Neural cell (in vitro differentiated cells): Measurements from ENCODE around the gene ANKFN1. TPM values are rescaled to one million over a fixed set of nuclear protein-coding genes. Genes with fewer than 3 reads are reported as not detected.
"Not testable (repeated sequence)": the region's sequence is repeated elsewhere in the genome, so short reads cannot be mapped to it uniquely, and the experiment has no call there.

Experiments used
- H2AFZ ChIP-seq: fragments of 200-600, 300-800 bp; sonication (generic), shearing (Covaris generic); 2 replicates; pipeline ENCODE4 v1.6.0; 2014; ENCODE audit warnings: low read depth, mild to moderate bottlenecking, antibody characterized with exemption, low read length, moderate library complexity
- H3F3A ChIP-seq: fragments of 200-600 bp; shearing (Covaris generic); 2 replicates; pipeline ENCODE4 v1.6.1; 2016; ENCODE audit warnings: mild to moderate bottlenecking, moderate library complexity, mixed read lengths, antibody characterized with exemption, low read length; ENCODE audit not compliant: insufficient read depth, poor library complexity, severe bottlenecking
- H3K27ac ChIP-seq: fragments of 200-600, 300-800 bp; sonication (generic), shearing (Covaris generic); 2 replicates; pipeline ENCODE4 v1.5.1; 2014; ENCODE audit warnings: mild to moderate bottlenecking, low read length, moderate library complexity
- H3K27me3 ChIP-seq: fragments of 300-800, 200-600 bp; sonication (generic), shearing (Covaris generic); 2 replicates; pipeline ENCODE4 v1.6.0; 2014; ENCODE audit warnings: mild to moderate bottlenecking, low read depth, low read length, moderate library complexity; ENCODE audit not compliant: insufficient read depth
- H3K36me3 ChIP-seq: fragments of 300-800, 200-600 bp; sonication (generic), shearing (Covaris generic); 2 replicates; pipeline ENCODE4 v1.5.1; 2014; ENCODE audit warnings: mild to moderate bottlenecking, antibody characterized with exemption, low read length, moderate library complexity; ENCODE audit not compliant: insufficient read depth
- H3K4me2 ChIP-seq: fragments of 300-800, 200-600 bp; sonication (generic), shearing (Covaris generic); 2 replicates; pipeline ENCODE4 v1.6.0; 2014; ENCODE audit warnings: mild to moderate bottlenecking, low read length
- H3K4me3 ChIP-seq: fragments of 300-800, 200-600 bp; sonication (generic), shearing (Covaris generic); 2 replicates; pipeline ENCODE4 v1.5.1; 2014; ENCODE audit warnings: mild to moderate bottlenecking, low read length, moderate library complexity
- H3K79me2 ChIP-seq: fragments of 200-600 bp; shearing (Covaris generic); replicated peaks from 2 replicates; pipeline ENCODE4 v1.6.0; 2014; ENCODE audit warnings: mild to moderate bottlenecking, low read length, moderate library complexity; ENCODE audit not compliant: insufficient read depth
- H3K9ac ChIP-seq: fragments of 300-800, 200-600 bp; sonication (generic), shearing (Covaris generic); 2 replicates; pipeline ENCODE4 v1.6.1; 2016; ENCODE audit warnings: mild to moderate bottlenecking, low read length, mixed read lengths
- H3K9me2 ChIP-seq: fragments of 200-600 bp; shearing (Covaris generic); 2 replicates; pipeline ENCODE4 v1.6.1; 2016; ENCODE audit warnings: mild to moderate bottlenecking, low read length, mixed read lengths; ENCODE audit not compliant: insufficient read depth
- H3K9me3 ChIP-seq: fragments of 200-600, 300-800 bp; sonication (generic), shearing (Covaris generic); 2 replicates; pipeline ENCODE4 v1.6.1; 2016; ENCODE audit warnings: mild to moderate bottlenecking, mixed run types, low read length, moderate library complexity, mixed read lengths
- H4K20me1 ChIP-seq: fragments of 200-600 bp; shearing (Covaris generic); 2 replicates; pipeline ENCODE4 v1.6.1; 2016; ENCODE audit warnings: mild to moderate bottlenecking, mixed run types; ENCODE audit not compliant: insufficient read depth
- EP300 ChIP-seq: fragments of 450-650 bp; conservative IDR thresholded peaks from 2 replicates; pipeline ENCODE4 v1.6.1; 2014; ENCODE audit warnings: antibody characterized with exemption, mild to moderate bottlenecking, moderate library complexity; ENCODE audit not compliant: poor library complexity, severe bottlenecking
- EZH2 ChIP-seq: fragments of 200-600, 300-800 bp; shearing (Covaris generic), sonication (generic); IDR thresholded peaks from 2 replicates; pipeline ENCODE4 v1.6.1; 2014; ENCODE audit warnings: antibody characterized with exemption, low read length, borderline replicate concordance, mild to moderate bottlenecking; ENCODE audit not compliant: insufficient read depth, poor library complexity, severe bottlenecking
- MXI1 ChIP-seq: fragments of 450-650 bp; conservative IDR thresholded peaks from 2 replicates; pipeline ENCODE4 v1.6.1; 2014; ENCODE audit warnings: antibody characterized with exemption, mild to moderate bottlenecking; ENCODE audit not compliant: poor library complexity, severe bottlenecking
- POLR2AphosphoS5 ChIP-seq: IDR thresholded peaks from 2 replicates; pipeline ENCODE4 v1.6.1; 2012
- RAD21 ChIP-seq: fragments of 450-650 bp; conservative IDR thresholded peaks from 2 replicates; pipeline ENCODE4 v1.6.1; 2014; ENCODE audit warnings: antibody characterized with exemption, mild to moderate bottlenecking, moderate library complexity
- SMC3 ChIP-seq: fragments of 450-650 bp; conservative IDR thresholded peaks from 2 replicates; pipeline ENCODE4 v1.6.1; 2014; ENCODE audit warnings: antibody characterized with exemption, mild to moderate bottlenecking, moderate library complexity; ENCODE audit not compliant: poor library complexity
- TAF1 ChIP-seq: IDR thresholded peaks from 2 replicates; pipeline ENCODE4 v1.6.1; 2012; ENCODE audit warnings: low read depth
- polyA plus RNA-seq: library from polyadenylated mRNA; depleted of rRNA; stranded (reverse); fragments of >200 nt; gene quantifications from 2 replicates; pipeline ENCODE4 v1.2.3, GENCODE V29; 2014
- TF ChIP-seq, protein P1 (sequence below): fragments of 450-650 bp; IDR thresholded peaks from 2 replicates; pipeline ENCODE4 v1.5.1; 2014; ENCODE audit warnings: antibody characterized with exemption, mild to moderate bottlenecking, moderate library complexity; ENCODE audit not compliant: poor library complexity, severe bottlenecking
- TF ChIP-seq, protein P2 (sequence below): IDR thresholded peaks from 2 replicates; pipeline ENCODE4 v1.6.1; 2012; ENCODE audit warnings: borderline replicate concordance

Gene ANKFN1
- polyA plus RNA-seq, 1 donor from 2014 or later: 0.14 TPM

DNA sequence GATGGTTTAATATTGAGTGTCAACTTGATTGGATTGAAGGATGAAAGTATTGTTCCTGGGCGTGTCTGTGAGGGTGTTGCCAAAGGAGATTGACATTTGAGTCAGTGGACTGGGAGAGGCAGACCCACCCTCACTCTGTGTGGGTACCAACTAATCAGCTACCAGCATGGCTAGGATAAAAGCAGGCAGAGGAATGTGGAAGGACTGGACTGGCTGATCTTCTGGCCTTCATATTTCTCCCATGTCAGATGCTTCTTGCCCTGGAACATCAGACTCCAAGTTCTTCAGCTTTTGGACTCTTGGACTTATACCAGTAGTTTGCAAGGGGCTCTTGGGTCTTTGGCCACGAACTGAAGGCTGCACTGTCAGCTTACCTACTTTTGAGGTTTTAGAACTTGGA lies 259.1 kb downstream of the ANKFN1 start:
- H3K4me2 ChIP-seq, H4K20me1 ChIP-seq, H3K27ac ChIP-seq, H3K27me3 ChIP-seq, H3F3A ChIP-seq, H3K9me3 ChIP-seq, H3K9me2 ChIP-seq, H3K4me3 ChIP-seq, H3K79me2 ChIP-seq, H3K36me3 ChIP-seq, H3K9ac ChIP-seq, H2AFZ ChIP-seq: not testable (repeated sequence)

DNA sequence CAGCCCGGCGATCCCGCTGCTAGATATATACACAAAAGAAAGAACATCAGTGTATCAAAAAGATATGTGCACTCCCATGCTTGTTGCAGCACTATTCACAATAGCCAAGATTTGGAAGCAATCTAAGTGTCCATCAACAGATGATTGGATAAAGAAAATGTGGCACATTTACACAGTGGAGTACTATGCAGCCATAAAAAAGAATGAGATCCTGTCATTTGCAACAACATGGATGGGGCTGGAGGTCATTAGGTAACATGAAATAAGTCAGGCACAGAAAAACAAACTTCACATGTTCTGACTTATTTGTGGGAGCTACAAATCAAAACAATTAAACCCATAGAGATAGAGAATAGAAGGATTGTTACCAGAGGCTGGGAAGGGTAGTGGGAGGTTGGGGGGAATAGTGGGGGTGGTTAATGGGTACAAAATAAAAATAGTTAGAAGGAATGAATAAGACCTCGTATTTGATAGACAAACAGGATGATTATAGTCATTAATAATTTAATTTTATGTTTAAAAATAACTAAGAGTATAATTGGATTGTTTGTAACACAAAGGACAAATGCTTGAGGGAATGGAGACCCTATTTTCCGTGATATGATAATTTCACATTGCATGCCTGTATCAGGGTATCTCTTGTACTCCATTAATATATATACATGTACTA lies 263.5 kb downstream of the ANKFN1 start:
- H3F3A ChIP-seq: no peaks in the 10 kb centered on the region
- H4K20me1 ChIP-seq: no peaks in the 10 kb centered on the region
- H3K79me2 ChIP-seq: no peaks in the 10 kb centered on the region
- no peaks in the 10 kb centered on the region for H3K9me3 ChIP-seq
- H3K9me2 ChIP-seq: no peaks in the 10 kb centered on the region
- H3K4me3 ChIP-seq: no peak overlapping the region
- H3K9ac ChIP-seq: no peak overlapping the region
- H3K4me2 ChIP-seq: no peak overlapping the region
- TF ChIP-seq, protein P1, sequence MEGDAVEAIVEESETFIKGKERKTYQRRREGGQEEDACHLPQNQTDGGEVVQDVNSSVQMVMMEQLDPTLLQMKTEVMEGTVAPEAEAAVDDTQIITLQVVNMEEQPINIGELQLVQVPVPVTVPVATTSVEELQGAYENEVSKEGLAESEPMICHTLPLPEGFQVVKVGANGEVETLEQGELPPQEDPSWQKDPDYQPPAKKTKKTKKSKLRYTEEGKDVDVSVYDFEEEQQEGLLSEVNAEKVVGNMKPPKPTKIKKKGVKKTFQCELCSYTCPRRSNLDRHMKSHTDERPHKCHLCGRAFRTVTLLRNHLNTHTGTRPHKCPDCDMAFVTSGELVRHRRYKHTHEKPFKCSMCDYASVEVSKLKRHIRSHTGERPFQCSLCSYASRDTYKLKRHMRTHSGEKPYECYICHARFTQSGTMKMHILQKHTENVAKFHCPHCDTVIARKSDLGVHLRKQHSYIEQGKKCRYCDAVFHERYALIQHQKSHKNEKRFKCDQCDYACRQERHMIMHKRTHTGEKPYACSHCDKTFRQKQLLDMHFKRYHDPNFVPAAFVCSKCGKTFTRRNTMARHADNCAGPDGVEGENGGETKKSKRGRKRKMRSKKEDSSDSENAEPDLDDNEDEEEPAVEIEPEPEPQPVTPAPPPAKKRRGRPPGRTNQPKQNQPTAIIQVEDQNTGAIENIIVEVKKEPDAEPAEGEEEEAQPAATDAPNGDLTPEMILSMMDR: no peak
- TF ChIP-seq EZH2: no peak
- no peak for TF ChIP-seq MXI1
- TF ChIP-seq RAD21: no peak
- no peak for TF ChIP-seq EP300
- TF ChIP-seq, protein P2, sequence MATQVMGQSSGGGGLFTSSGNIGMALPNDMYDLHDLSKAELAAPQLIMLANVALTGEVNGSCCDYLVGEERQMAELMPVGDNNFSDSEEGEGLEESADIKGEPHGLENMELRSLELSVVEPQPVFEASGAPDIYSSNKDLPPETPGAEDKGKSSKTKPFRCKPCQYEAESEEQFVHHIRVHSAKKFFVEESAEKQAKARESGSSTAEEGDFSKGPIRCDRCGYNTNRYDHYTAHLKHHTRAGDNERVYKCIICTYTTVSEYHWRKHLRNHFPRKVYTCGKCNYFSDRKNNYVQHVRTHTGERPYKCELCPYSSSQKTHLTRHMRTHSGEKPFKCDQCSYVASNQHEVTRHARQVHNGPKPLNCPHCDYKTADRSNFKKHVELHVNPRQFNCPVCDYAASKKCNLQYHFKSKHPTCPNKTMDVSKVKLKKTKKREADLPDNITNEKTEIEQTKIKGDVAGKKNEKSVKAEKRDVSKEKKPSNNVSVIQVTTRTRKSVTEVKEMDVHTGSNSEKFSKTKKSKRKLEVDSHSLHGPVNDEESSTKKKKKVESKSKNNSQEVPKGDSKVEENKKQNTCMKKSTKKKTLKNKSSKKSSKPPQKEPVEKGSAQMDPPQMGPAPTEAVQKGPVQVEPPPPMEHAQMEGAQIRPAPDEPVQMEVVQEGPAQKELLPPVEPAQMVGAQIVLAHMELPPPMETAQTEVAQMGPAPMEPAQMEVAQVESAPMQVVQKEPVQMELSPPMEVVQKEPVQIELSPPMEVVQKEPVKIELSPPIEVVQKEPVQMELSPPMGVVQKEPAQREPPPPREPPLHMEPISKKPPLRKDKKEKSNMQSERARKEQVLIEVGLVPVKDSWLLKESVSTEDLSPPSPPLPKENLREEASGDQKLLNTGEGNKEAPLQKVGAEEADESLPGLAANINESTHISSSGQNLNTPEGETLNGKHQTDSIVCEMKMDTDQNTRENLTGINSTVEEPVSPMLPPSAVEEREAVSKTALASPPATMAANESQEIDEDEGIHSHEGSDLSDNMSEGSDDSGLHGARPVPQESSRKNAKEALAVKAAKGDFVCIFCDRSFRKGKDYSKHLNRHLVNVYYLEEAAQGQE: no peak
- TF ChIP-seq TAF1: no peak
- no peak for TF ChIP-seq POLR2AphosphoS5
- no peak for TF ChIP-seq SMC3
- no peak overlapping the region for H2AFZ ChIP-seq
- no peaks in the 10 kb centered on the region for H3K36me3 ChIP-seq
- no peaks in the 10 kb centered on the region for H3K27me3 ChIP-seq
- H3K27ac ChIP-seq: no peak overlapping the region

DNA sequence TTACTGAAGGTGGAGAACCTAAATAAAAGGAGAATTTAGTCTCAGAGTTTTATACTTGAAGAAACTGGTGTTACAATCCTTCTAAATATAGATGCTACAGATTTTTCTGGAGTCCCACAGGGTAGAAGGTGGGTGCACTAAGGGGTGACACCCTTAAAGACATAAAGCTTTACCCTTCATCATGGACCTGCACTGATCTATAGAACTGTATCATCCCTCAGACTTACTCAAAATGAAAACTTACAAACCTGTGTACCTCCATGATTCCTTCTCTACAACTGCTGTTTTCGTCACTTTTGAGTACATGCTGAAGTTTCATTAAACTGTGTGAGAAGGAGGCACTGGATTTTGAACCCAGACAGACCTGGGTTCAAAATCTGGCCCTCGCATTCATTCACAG lies 270.7 kb downstream of the ANKFN1 start:
- no peak overlapping the region for H3K27ac ChIP-seq
- no peaks in the 10 kb centered on the region for H3K9me2 ChIP-seq
- no peak overlapping the region for H3K9ac ChIP-seq
- no peaks in the 10 kb centered on the region for H3K27me3 ChIP-seq
- no peak overlapping the region for H2AFZ ChIP-seq
- TF ChIP-seq EZH2 (no peak), RAD21 (no peak), TAF1 (no peak), POLR2AphosphoS5 (no peak), EP300 (no peak), SMC3 (no peak), MXI1 (no peak)
- TF ChIP-seq, protein P1: no peak
- TF ChIP-seq, protein P2: no peak
- H3K4me3 ChIP-seq: no peak overlapping the region
- H3F3A ChIP-seq: no peaks in the 10 kb centered on the region
- H4K20me1 ChIP-seq: no peaks in the 10 kb centered on the region
- H3K79me2 ChIP-seq: no peaks in the 10 kb centered on the region
- H3K4me2 ChIP-seq: no peak overlapping the region
- H3K36me3 ChIP-seq: no peaks in the 10 kb centered on the region
- H3K9me3 ChIP-seq: no peaks in the 10 kb centered on the region
